MM.1S (cell line): ENCODE measurements around the gene ULK4.

Source experiments
- CTCF ChIP-seq: fragments of 300-600 bp; sonication (generic); IDR thresholded peaks from 2 replicates; pipeline ENCODE4 v1.5.1; 2016; ENCODE audit warnings: antibody characterized with exemption, low read length, mixed read lengths
- EZH2 ChIP-seq: fragments of 300-600 bp; sonication (generic); optimal IDR thresholded peaks from 2 replicates; pipeline ENCODE3; 2017; ENCODE audit warnings: low read depth, mild to moderate bottlenecking, antibody characterized with exemption, low read length, mixed read lengths

- TF ChIP-seq CTCF (no peak), EZH2 (no peak)
Observed at GRCh38 chr3:41682996-41683395, 278.9 kb downstream of the ULK4 start.
